Measurements from ENCODE around the gene NMNAT3.

Gene NMNAT3

GRCh38 chr3:139677388-139678155 lies at the start of gene NMNAT3:
TSS of gene NMNAT3 (minus strand) at chr3:139677972. CDS start at chr3:139627724, 50,248 bp downstream.
- no peak within 1 kb of the TSS for H3K4me3 ChIP-seq (ENCODE audit: low read depth in 1 of 2, low read length in 2 of 2)
- no peaks in the 10 kb centered on the region for H3K27me3 ChIP-seq (ENCODE audit: insufficient read depth, low read length, poor library complexity)
- ATAC-seq (ENCODE audit: insufficient read depth, low read depth): no peak
- H3K9me3 ChIP-seq (ENCODE audit: insufficient read depth, low read length, severe bottlenecking): no peaks in the 10 kb centered on the region
- DNase-seq: no peak
- H3K9ac ChIP-seq (ENCODE audit: low read depth, low read length): no peak within 1 kb of the TSS
- H3K36me3 ChIP-seq (ENCODE audit: insufficient read depth, low read length): no peaks in the 10 kb centered on the region
- no peak within 1 kb of the TSS for H3K27ac ChIP-seq (ENCODE audit: low read length)
- H2AFZ ChIP-seq (ENCODE audit: low read depth, low read length): no peak within 1 kb of the TSS
- no peak for TF ChIP-seq EZH2 (IDR thresholded peaks at IDR 0.05; ENCODE audit: borderline replicate concordance, low read depth, low read length, severe bottlenecking)
- TF ChIP-seq CTCF (IDR thresholded peaks at IDR 0.05; ENCODE audit: borderline replicate concordance, extremely low read depth, low read length, poor library complexity, severe bottlenecking): no peak
- H3K4me2 ChIP-seq (ENCODE audit: insufficient read depth, low read length): no peak within 1 kb of the TSS
- H3K4me1 ChIP-seq (ENCODE audit: insufficient read depth, low read length): no peaks in the 10 kb centered on the region
- no peaks in the 10 kb centered on the region for H4K20me1 ChIP-seq (ENCODE audit: insufficient read depth, low read length)
- no peaks in the 10 kb centered on the region for H3K79me2 ChIP-seq (ENCODE audit: insufficient read depth, low read length)

GRCh38 chr3:139721370-139721769 lies 43.6 kb upstream of the NMNAT3 start:
- H3K27ac ChIP-seq (ENCODE audit: low read length): no peak overlapping the region
- no peaks in the 10 kb centered on the region for H3K9me3 ChIP-seq (ENCODE audit: insufficient read depth, low read length, severe bottlenecking)
- ATAC-seq (ENCODE audit: insufficient read depth, low read depth): no peak
- H3K27me3 ChIP-seq (ENCODE audit: insufficient read depth, low read length, poor library complexity): peaks cover 3% of the 10 kb centered on the region
- H3K79me2 ChIP-seq (ENCODE audit: insufficient read depth, low read length): no peaks in the 10 kb centered on the region
- H3K4me3 ChIP-seq (ENCODE audit: low read depth in 1 of 2, low read length in 2 of 2): no peak overlapping the region
- TF ChIP-seq EZH2 (IDR thresholded peaks at IDR 0.05; ENCODE audit: borderline replicate concordance, low read depth, low read length, severe bottlenecking) (no peak), CTCF (IDR thresholded peaks at IDR 0.05; ENCODE audit: borderline replicate concordance, extremely low read depth, low read length, poor library complexity, severe bottlenecking) (no peak)
- no peaks in the 10 kb centered on the region for H4K20me1 ChIP-seq (ENCODE audit: insufficient read depth, low read length)
- no peaks in the 10 kb centered on the region for H3K36me3 ChIP-seq (ENCODE audit: insufficient read depth, low read length)
- H2AFZ ChIP-seq (ENCODE audit: low read depth, low read length): no peak overlapping the region
- no peak overlapping the region for H3K4me2 ChIP-seq (ENCODE audit: insufficient read depth, low read length)
- DNase-seq: no peak
- H3K9ac ChIP-seq (ENCODE audit: low read depth, low read length): no peak overlapping the region
- no peaks in the 10 kb centered on the region for H3K4me1 ChIP-seq (ENCODE audit: insufficient read depth, low read length)

- peaks cover 3% of the 10 kb centered on the region for H3K27me3 ChIP-seq (ENCODE audit: insufficient read depth, low read length, poor library complexity)
- no peak overlapping the region for H2AFZ ChIP-seq (ENCODE audit: low read depth, low read length)
- no peaks in the 10 kb centered on the region for H3K4me1 ChIP-seq (ENCODE audit: insufficient read depth, low read length)
- H3K9me3 ChIP-seq (ENCODE audit: insufficient read depth, low read length, severe bottlenecking): no peaks in the 10 kb centered on the region
- H3K9ac ChIP-seq (ENCODE audit: low read depth, low read length): no peak overlapping the region
- DNase-seq (no peak), ATAC-seq (ENCODE audit: insufficient read depth, low read depth) (no peak)
- no peaks in the 10 kb centered on the region for H4K20me1 ChIP-seq (ENCODE audit: insufficient read depth, low read length)
- no peak overlapping the region for H3K4me3 ChIP-seq (ENCODE audit: low read depth in 1 of 2, low read length in 2 of 2)
- H3K27ac ChIP-seq (ENCODE audit: low read length): no peak overlapping the region
- H3K36me3 ChIP-seq (ENCODE audit: insufficient read depth, low read length): no peaks in the 10 kb centered on the region
- H3K79me2 ChIP-seq (ENCODE audit: insufficient read depth, low read length): no peaks in the 10 kb centered on the region
- TF ChIP-seq CTCF (IDR thresholded peaks at IDR 0.05; ENCODE audit: borderline replicate concordance, extremely low read depth, low read length, poor library complexity, severe bottlenecking): no peak
- TF ChIP-seq EZH2 (IDR thresholded peaks at IDR 0.05; ENCODE audit: borderline replicate concordance, low read depth, low read length, severe bottlenecking): no peak
- H3K4me2 ChIP-seq (ENCODE audit: insufficient read depth, low read length): no peak overlapping the region
These were observed 40.6 kb upstream of the NMNAT3 start for GRCh38 chr3:139718415-139718814.

Measured in DND-41 (cell line).